GM21576 (cell line): ENCODE data around the gene KPRP.

Experiments
- ATAC-seq: cut with Tn5 transposase; IDR thresholded peaks from one replicate; pipeline ENCODE4 v1.9.1; 2021; ENCODE audit warnings: mild to moderate bottlenecking, moderate library complexity; ENCODE audit not compliant: unreplicated experiment

KPRP gene, protein sequence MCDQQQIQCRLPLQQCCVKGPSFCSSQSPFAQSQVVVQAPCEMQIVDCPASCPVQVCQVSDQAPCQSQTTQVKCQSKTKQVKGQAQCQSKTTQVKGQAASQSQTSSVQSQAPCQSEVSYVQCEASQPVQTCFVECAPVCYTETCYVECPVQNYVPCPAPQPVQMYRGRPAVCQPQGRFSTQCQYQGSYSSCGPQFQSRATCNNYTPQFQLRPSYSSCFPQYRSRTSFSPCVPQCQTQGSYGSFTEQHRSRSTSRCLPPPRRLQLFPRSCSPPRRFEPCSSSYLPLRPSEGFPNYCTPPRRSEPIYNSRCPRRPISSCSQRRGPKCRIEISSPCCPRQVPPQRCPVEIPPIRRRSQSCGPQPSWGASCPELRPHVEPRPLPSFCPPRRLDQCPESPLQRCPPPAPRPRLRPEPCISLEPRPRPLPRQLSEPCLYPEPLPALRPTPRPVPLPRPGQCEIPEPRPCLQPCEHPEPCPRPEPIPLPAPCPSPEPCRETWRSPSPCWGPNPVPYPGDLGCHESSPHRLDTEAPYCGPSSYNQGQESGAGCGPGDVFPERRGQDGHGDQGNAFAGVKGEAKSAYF

DNA sequence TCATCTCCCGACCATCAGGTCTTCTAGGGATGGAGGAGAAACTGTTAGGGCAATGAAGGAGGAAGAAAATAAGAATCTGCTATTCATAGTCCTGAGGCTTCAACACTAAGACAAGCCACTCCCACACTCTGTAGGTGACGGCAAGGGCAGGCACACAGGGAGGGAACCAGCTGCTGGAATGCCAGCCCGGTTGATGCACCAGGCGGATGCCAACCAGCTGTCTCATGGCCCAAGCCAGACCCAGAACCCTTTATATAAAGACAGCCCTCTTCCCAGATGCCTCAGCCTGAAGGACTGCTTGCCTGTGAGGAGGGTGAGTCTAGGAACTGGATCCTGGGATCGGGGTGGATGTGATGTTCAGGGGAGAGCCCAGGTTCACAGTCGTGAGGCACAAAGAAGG is at the start of gene KPRP:
Gene KPRP (plus strand): TSS at position 279 of the 400 bp plus-strand sequence. CDS start 1,564 bp downstream, outside the sequence.
- no peak for ATAC-seq

DNA sequence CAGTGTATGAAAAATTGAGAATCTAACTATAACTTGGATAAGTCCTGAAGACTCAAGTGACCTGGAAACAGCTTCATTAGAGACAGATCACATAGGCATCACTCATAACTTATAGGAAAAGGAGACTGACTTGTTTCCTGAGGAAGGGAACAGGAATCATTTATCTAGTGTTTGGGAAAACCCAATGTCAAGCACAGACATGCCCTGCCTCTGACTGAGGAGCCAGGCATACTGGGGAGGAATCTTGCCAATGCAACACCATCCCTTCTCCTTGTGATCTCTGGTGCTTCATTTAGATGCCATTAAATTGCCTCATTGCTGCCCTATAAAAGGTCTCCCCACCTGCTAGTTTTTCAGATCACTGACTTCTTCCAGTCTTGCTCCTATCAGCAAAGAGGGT is 39.6 kb upstream of the KPRP start:
- ATAC-seq: no peak

DNA sequence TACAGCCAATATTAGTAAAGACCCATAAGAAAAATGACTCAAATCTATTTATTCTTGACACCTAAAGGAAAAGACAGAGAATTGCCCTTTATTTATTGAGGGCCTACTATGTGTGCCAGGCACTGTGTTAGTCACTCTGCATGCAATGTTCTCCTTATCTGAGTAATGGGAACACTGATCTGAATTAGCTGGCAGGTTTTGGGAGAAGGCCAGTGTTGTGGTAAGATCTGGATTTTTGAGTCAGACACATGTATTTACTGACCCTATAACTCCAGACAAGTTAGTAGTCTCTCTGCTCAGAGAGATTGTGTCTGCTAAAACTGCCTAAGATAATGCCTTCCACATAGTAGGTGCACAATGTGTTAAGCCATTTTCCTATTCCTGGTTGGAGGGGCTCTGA is 32.6 kb upstream of the KPRP start:
- ATAC-seq: no peak

DNA sequence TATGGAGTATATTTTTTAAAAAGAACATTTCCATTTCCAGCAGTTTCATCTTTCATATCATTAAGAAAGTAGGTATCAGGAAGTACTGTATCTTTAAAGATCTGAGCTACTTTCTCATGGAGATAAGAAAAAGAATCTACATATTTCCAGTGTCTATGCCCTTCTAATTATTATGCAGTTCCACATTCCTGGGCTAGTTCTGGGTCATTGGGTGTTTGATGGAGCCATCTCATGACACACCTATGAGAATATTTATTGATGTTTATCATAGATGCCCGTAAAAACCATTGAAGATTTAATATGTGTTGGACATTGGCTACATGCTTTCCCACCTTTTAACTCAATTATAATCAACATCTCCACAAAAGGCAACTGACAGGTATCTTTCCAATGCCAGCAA is 28.8 kb upstream of the KPRP start:
- no peak for ATAC-seq

DNA sequence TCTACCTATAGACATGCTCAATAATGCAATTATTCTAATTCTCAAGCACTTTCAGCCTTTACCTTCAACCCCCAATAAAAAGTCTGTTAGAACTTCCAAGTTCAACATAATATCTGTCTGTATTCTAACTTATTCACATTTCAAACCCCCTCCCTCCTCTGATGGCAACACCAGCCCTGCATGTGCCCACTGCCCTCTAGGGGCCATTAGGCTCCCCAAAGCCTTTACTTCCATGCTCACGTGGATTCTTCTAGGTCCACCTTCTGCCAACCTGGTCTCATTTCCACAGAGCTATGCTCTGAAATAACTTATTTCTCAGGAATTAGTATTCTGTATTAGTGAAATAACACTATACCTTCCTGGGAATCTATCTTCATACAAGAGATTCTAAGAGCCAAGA is 22.2 kb upstream of the KPRP start:
- no peak for ATAC-seq

DNA sequence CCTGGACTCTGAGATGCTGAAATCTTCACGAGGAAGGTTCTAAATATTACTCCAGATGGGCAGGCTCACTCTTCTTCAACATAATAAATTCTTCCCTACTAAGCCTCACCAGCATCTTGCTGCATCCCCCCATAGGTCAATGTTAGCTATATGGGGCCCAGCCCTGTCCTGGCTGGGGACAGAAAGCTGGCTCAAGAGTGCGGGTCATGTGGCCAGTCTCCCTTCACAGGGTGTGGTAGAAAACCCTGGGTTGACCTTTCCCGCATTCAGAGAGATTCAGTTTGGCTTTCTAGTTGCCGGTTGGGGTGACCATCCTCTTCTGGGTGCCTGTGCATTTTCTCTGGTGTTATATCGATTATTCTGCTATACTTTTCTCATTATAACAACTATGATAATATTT is 19.8 kb upstream of the KPRP start:
- no peak for ATAC-seq

DNA sequence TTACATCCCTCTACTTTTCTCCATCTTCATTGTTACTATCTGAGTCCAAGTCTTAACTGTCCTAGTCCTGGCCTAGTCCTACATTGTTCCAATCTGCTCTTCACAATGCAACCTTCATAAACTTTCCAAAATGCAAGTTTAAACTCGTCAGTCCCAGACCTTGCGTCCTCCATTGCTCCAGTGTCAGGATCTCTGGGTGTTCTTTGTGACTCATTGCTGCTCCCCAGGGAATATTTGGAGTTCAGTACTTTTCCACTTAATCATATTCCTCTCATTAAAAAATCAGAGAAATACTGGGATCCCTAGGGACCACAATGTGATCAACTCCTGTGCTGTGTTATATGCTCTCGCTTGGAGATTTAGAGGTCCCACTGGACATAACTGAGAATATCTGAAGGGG is 18.0 kb upstream of the KPRP start:
- no peak for ATAC-seq

DNA sequence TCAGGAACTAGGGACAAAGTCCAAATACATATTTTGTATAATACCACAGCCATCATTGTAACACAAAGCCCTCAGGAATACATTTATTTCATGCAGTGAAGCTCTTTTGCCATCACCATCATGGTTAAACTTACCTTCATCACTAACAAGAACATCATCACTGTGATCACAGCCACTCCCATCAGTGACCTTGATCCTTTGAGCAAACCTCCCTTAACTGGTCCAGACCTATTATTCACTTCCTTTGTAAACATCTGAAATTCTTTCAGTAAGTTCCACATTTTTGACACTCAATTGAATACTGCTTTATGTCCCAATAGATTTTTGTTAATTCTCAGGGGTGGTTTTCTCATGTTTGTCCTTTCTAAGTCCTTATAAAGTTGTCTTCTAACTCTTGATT is 16.2 kb upstream of the KPRP start:
- ATAC-seq: no peak

DNA sequence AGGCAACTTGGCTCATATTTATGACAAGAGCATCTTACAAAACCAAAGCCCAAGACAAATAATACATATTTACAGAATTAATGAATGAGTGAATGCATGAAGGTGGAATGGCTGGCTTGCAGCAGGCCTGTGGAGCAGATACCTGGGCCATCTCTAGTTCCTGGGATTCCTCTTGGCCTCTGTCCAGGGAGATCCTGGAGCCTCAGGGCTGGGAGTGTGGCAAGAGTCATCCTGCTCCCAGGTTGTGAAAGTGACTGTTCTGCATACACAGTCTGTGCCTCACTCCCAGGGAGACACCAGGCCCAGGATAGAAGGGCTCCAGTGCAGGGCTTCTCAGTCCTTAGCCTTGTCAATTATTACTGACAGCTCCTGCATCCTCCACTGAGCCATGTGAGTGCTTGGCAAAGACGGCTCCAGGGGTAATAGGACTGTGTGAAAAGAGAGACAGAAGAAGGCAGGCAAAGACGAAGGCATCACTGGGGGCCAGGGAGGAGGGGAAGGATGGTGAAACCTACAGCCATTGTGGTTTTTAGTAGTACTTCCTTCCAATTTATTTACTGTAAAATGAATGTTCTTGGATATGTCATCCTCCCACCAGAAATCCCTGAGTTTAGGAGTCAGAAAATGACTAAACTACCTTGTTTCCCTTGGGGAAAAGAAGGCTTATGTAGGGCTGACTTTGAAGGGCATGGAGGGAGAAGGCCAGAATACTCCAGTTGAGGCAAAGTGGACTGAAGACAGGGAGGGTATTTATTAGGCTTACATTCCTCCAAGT is 14.3 kb upstream of the KPRP start:
- ATAC-seq: no peak

DNA sequence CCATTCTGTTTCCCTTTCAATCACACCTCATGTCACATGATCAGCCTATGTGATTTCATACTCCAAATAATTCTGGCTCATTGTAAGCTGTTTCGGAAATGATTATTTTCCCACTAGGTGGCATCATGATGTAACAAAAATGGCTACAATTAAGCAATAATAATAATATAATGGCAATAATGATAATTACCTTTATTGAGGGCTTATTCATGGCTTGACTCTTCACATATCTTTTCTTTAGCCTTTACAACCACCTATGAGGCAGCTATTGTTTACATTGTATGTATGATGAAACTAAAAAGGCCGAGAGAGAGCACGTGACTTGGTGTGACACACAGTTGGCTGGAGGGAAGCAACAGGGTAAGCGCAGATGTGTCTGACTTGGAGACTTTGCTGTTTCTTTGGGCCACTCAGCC is 12.5 kb upstream of the KPRP start:
- no peak for ATAC-seq

DNA sequence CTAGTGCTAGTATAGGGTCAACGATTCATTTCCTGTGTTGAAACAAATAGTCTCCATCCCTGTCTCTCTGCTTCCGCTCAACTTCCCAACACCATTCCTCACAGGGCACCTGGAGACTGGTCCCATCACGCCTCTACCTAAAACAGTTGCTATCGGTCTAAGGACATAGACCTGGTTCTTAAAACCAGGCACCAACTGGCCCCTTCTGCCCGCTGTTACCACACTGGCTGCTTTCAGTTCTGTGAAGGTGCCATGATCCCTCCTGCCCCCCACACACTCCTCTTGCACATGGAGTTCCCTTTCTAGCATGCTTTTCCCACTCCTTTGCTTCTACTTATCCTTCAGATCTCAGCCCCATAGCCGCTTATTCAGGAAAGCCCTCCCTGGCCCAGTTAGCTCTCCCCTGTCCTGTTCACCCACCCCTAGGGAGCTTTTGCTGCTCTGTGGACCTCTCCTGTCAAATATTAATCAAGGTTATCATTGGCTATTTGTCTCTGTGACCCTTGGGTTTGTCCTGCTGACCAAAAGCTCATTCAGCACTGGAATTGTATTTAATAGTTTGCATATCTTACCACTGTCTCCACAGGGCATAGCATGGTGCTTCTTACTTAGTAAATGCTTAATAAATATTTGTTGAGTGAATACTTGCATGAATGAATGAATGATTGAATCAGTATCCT is 11.9 kb upstream of the KPRP start:
- ATAC-seq: no peak

DNA sequence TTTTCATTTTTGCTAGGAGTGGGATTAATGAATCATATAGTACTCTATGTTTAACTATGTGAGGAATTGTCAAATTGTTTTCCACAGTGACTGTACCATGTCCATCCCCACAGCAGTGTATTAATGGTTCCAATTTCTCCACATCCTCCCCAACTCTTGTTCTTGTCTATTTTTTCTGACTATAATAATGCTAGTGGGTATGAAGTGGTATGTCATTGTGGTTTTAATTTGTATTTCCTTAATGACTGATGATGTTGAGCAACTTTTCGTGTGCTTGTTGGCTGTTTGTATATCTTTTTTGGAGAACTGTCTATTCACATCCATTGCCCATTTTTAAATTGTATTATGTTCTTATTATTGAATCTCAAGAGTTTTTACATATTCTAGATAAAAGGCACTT is 10.0 kb upstream of the KPRP start:
- ATAC-seq: no peak

DNA sequence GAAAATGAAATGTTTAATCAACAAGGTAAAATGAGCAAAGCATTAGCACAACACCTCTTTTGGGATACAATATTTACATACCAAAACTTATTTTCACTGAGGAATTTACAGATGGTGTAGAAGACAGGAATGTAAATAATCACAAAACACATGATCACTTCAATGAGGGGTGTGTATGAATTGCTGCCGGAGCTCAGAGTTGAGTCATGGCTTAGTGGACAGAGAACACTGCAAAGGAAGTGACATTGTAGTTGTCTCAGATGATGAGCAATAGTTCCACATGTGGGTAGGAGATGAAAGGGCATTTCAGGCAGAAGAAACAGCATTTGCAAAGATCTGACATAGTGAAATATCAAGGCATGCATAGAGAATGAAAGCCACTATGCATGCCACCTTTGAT is 5.6 kb upstream of the KPRP start:
- no peak for ATAC-seq

DNA sequence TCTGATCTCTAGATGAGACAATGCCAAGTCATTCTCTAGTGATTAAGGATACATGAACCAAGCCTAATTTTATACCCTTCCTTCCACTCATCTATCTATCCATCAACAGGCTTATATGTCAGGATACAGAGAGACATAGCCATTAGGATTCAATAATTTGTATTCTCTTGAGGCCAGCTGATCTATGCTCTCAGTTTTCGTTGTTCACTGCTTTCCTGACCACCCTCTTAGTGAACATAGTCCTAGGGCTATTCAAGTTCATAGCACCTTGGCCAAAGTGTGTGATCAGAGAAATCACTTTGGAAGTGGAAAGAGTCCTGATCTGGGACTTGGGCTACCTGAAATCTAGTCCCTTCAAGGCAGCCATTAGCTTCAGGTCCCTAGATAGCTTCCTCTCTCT is 4.2 kb upstream of the KPRP start:
- no peak for ATAC-seq

DNA sequence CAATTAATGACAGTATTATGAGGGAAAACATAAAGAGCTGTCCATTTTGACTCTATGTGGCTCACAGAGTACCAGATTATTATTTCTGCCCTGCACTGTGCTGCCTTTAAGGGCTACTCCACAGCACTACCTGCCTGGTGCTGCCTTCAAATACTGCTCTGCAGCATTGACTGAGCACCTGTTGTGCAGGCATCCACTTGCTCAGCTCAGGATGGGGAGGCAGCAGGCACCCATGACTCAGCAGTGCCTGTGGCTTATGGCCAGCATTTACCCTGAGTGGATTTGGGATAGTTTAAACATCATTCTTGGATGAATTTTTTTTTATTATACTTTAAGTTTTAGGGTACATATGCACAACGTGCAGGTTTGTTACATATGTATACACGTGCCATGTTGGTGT is 953 bp upstream of the KPRP start:
- ATAC-seq: no peak

DNA sequence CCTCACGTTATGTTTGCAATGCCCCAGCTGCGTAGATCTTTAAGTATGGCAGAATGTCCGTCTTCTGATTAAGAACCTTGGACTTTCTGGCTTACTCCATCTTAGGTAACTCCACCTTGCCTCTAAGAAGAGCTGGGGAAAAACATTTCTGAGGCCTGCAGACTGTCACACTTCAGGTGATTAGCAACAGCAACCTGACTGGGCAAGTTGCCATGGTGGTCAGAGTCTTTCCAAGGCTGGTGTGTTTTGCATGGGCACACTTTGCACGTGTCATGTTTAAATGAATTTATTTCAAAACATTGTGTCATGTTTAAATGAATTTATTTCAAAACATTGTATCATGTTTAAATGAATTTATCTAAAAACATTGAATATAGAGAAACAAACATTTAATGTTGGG is 811 bp downstream of the KPRP start:
- ATAC-seq: no peak

DNA sequence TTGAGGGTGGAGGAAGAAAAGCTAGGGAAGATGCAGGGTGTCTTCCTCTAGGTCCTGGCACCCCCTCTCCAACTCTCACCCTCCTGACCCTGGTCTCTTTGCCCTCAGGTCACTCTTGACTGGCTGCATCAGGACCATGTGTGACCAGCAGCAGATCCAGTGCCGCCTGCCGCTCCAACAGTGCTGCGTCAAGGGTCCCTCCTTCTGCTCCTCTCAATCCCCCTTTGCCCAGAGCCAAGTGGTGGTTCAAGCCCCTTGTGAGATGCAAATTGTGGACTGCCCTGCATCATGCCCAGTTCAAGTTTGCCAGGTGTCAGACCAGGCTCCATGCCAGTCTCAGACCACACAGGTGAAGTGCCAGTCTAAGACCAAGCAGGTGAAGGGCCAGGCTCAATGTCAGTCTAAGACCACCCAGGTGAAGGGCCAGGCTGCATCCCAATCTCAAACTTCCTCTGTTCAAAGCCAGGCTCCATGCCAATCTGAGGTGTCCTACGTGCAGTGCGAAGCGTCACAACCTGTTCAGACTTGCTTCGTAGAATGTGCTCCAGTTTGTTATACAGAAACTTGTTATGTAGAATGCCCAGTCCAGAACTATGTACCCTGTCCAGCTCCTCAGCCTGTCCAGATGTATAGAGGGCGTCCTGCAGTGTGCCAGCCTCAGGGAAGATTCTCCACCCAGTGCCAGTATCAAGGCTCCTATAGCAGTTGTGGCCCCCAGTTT is 1.8 kb downstream of the KPRP start:
- no peak for ATAC-seq

DNA sequence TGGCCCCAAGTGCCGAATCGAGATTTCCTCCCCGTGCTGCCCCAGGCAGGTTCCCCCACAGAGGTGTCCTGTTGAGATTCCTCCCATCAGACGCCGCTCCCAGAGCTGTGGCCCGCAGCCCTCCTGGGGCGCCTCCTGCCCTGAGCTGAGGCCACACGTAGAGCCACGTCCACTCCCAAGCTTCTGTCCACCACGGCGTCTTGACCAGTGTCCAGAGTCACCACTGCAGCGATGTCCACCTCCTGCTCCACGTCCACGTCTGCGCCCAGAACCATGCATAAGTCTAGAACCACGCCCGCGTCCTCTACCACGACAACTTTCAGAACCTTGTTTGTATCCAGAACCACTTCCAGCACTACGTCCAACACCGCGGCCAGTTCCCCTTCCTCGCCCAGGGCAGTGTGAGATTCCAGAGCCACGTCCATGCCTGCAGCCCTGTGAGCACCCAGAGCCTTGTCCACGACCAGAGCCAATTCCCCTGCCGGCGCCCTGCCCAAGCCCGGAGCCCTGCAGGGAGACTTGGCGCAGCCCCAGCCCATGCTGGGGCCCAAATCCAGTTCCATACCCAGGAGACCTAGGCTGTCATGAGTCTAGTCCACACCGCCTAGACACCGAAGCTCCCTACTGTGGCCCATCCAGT is 2.8 kb downstream of the KPRP start:
- no peak for ATAC-seq

DNA sequence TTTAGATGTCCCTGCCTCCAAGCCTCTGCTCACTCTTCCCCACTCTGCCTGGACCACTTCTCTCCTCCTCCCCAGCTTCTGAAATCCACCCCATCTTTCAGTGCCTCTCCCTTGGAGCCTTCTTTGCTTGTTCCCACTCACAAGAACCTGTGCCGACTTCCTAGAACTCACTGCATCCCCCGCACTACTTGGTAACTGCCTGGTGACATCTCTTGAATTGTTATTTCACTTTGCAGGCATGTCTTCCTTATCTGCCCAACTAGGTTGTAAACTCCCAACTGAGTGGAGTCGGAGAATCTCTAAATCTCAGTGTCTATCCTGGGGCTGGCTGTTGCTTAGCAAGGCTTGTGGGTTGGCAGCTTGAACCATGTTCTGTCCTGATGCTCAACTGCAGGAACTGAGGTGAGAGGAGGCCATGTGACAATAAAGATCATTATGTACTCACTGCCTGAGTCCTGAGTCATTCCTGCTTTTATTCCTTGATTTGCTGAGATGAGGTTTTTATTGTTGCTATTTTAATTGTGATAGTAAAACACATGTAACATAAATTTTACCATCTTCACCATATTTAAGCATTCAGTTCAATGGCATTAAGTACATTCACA is 3.9 kb downstream of the KPRP start:
- ATAC-seq: no peak
